D721Med (cell line): ENCODE data around the gene RBFOX1.

ENCODE experiments used
- DNase-seq: peaks from one replicate; pipeline ENCODE4 v3.0.0; 2011; ENCODE audit warnings: low spot score; ENCODE audit not compliant: insufficient read length
- FAIRE-seq: peaks from 2 replicates; lab custom pipeline; 2011; peaks lifted over from hg19 to GRCh38; lab: Jason Lieb, UNC
- TF ChIP-seq, protein P1 (sequence below): IDR thresholded peaks from 2 replicates; pipeline ENCODE4 v1.5.1; 2012; ENCODE audit warnings: mild to moderate bottlenecking, control low read depth; ENCODE audit not compliant: insufficient read depth; ENCODE audit errors: missing control alignments

RBFOX1 gene

DNA sequence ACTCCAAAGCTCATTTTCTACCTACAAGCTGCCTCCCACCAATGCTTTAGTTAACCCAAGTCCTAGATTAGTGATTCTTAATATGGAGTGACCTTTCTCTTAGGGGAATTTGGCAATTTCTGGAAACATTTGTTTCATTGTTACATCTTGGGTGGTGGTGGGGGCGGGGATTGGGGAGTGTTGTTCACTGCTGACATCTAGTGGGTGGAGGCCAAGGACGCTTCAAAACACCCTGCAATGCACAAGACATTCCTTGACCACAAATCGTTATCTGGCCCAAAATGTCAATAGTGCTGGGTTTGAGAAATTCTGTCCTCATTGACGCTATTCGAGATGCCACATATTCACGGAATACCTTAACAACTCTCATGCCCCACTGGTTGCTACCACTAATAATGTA lies 282.9 kb downstream of the RBFOX1 start:
- DNase-seq (no peak), FAIRE-seq (no peak)
- TF ChIP-seq, protein P1, sequence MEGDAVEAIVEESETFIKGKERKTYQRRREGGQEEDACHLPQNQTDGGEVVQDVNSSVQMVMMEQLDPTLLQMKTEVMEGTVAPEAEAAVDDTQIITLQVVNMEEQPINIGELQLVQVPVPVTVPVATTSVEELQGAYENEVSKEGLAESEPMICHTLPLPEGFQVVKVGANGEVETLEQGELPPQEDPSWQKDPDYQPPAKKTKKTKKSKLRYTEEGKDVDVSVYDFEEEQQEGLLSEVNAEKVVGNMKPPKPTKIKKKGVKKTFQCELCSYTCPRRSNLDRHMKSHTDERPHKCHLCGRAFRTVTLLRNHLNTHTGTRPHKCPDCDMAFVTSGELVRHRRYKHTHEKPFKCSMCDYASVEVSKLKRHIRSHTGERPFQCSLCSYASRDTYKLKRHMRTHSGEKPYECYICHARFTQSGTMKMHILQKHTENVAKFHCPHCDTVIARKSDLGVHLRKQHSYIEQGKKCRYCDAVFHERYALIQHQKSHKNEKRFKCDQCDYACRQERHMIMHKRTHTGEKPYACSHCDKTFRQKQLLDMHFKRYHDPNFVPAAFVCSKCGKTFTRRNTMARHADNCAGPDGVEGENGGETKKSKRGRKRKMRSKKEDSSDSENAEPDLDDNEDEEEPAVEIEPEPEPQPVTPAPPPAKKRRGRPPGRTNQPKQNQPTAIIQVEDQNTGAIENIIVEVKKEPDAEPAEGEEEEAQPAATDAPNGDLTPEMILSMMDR, result no peak

DNA sequence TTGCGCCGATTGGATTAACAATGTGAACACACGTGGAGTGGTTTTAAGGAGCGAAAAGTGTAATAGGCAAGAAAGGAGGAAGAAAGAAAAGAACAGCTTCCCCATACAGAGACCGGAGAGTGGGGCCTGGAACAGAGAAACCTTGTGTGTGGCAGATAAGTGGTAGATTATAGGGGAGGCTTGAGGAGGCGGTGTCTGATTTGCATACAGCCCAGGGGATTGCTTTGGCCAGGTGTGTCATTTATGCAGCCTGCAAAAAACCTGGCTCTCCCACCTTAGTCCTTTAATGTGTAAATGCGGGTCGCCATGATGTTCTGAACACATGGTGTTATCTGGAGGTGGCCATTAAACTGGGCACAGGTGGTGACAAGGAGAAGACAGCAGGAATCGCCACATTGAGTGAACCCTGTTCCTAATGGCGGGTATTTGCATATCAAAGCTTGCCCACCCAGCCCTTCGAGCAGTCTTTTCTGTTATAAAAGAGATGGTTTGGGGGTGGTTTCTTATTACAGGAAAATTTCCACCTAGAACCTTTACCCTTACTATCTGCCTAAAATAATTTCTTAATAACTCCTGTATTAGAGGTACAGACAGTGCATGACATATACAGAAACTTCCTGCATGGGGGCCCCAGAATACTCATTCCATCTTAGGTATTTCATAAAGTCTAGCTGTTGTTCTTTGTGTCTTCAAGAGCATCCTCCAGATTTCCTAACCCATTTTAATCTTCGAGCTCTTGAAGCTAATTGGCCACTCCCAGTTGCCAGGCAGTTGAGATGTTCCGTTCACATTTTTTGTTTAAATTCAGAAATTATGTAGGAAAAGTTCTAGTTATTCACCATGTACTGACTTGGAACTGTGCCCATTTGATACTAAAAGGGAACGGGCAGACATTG lies 292.5 kb downstream of the RBFOX1 start:
- DNase-seq, result no peak
- TF ChIP-seq, protein P1, result no peak
- FAIRE-seq, result no peak

- no peak for DNase-seq
- TF ChIP-seq, protein P1, result no peak
- no peak for FAIRE-seq
These were observed 296.3 kb downstream of the RBFOX1 start for GRCh38 chr16:7628981-7629380.

DNA sequence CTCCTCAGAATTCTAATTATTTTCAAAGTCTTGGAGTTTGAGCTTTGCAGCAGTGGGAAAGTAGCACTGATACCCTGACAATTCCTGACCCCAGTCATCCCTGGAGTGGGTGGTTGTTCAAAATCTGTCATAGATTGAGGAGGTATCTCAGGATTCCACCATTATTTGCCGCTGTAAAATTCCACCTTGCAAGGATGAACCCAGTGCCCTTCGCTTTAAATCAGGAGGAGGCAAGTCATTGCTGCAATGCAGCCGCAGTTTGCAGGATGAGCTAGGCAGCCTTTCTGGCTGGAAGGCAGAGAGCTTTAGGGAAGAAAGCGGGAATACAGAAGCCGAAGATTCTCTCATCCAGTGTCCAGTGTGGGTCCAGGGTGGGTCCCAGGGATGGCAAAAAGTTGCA lies 296.9 kb downstream of the RBFOX1 start:
- FAIRE-seq (no peak), DNase-seq (no peak)
- TF ChIP-seq, protein P1, result no peak

DNA sequence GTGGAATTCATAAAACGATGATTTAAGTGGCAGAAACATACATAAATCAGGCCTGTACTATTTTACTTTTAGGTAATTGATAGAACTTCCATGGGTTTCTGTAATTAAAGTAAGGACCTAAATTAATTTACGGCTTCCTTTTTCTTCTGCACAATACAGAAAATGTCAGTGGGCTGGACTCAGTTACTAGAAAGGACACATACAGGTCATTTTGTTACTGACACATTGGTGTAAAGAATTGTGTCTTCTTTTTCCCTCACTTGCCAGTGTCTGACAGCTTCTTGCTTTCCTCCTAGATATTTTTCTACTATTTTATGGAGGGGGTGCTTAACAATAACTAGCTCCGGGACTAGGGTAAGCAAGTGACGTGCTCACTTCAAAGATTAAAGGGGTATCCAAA lies 304.8 kb downstream of the RBFOX1 start:
- TF ChIP-seq, protein P1, result no peak
- FAIRE-seq (no peak), DNase-seq (no peak)

- no peak for FAIRE-seq
- DNase-seq, result no peak
- TF ChIP-seq, protein P1, result no peak
These were observed 305.7 kb downstream of the RBFOX1 start for GRCh38 chr16:7638306-7638705.

GRCh38 chr16:7640334-7640733 lies 307.7 kb downstream of the RBFOX1 start:
- TF ChIP-seq, protein P1, result no peak
- FAIRE-seq (no peak), DNase-seq (no peak)
